Eye (tissue), 1 donor: ENCODE results near the gene SYT6.

Source experiments
- DNase-seq: peaks from one replicate; pipeline ENCODE4 v3.0.0-alpha.2; 2015

SYT6 gene

DNA sequence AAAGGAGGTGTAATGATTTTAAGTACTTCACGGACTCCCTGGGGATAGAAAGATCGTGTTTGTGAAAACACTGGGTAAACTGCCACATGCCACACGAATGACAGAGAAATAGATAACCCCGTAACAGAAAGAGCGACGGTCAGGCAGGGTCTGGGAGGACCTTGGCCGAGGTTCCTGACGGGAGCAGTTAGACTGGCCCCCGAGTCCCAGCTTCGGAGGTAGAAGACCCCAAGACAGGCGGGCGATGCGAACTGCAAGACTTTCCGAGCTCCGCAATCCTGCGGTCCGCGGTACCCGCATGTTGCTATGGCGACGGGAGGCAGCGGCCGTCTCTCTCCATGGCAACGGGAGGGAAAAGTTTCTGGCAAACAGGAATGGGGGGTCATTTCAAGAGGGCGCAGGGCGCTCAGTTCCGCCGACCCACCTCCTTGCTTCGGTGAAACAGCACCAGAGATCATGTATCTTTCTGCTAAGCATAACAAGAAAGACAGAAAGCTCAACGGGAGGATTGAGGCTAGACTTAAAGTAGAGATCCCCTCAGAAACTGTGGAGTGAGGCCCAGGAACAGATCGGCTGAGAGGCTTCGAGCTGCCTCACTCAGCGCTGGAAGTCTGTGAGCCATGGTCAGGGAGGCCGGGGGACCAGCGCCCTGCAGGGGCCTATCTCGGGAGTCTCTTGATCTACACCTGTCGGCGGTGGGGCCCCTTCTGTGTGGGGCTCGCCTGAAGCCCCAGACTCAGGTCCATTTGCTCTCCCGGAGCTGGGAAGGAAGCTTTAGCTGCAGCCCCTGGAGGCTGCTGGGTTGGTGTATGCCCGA is 685 bp upstream of the SYT6 start:
- peak; percentile 81 for DNase-seq

- peak; percentile 72 for DNase-seq
These were observed 985 bp downstream of the SYT6 start for GRCh38 chr1:114152508-114153260.

- DNase-seq: no peak
These were observed 1.6 kb downstream of the SYT6 start for GRCh38 chr1:114152089-114152507.

DNA sequence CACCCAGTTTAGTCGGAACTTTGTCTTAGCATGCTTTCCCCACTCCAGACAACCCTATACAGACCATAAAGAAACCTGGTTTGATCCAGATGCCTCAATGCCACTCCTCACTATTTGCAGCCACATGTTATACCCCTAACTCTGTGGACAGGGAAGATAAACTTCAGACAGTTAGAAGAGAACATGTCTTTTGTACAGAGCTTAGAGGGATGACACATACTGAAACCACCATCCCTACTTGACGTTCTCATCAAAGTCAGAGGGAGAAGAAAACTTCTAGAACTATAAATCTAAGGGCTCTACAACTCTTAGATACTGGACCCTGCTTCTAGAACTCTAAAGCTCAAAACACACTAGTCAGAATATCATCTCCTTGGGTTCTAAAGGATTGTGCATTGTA is 3.7 kb downstream of the SYT6 start:
- no peak for DNase-seq

- no peak for DNase-seq
These were observed 4.5 kb downstream of the SYT6 start for GRCh38 chr1:114149211-114149610.

DNA sequence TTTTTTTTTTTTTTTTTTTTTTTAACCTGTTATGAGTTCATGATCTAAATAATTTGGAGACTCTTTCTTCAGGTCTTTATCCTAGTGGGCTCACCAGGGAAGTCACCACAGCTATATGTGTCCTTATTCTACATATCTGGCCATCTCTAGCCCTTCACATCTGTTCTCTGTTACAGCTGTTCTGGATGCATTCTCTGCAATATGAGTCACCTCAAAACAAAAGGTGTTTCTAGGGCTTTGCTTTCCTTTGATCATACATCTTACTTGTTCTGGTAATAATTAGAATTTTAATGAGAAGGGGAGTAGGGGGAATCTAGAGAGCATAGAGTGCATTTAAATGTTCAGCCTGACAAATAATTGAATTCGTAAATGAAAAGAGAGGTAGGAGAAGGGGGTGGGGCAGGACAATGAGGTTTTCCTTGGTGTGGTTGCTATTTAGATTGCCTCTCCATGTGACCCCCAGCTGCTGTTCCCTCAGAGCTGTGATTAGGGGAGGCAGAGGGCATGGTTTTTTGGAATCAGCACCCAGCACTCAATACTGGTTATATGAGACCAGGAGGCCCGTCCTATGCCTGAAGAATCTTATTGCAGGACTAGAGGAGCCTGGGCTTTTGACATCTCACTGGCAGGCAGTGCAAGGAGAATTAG is 8.0 kb downstream of the SYT6 start:
- no peak for DNase-seq

- DNase-seq: no peak
These were observed 9.7 kb downstream of the SYT6 start for GRCh38 chr1:114144016-114144415.

- no peak for DNase-seq
These were observed 14.1 kb downstream of the SYT6 start for GRCh38 chr1:114139540-114139939.

- no peak for DNase-seq
These were observed 16.2 kb downstream of the SYT6 start for GRCh38 chr1:114137497-114137896.

DNA sequence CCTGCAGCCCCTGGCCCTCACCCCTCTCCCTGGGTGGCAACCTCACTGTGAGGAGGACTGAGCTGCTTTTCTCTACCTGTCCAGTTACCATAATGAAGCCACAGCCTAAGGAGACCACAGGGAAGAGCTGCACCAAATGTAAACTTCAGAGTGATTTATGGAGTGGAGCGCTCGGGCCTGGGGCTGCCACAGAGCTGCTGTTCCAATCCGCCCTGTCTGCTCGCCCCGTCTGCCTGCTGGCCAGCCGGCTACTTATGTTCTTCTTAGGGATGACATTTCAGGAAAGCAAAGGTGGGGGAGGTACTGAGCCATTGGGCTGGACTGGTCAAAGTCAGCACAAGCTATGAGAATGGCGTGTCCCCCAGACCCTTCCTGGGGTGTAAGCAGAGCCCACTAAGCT is 17.9 kb downstream of the SYT6 start:
- no peak for DNase-seq

DNA sequence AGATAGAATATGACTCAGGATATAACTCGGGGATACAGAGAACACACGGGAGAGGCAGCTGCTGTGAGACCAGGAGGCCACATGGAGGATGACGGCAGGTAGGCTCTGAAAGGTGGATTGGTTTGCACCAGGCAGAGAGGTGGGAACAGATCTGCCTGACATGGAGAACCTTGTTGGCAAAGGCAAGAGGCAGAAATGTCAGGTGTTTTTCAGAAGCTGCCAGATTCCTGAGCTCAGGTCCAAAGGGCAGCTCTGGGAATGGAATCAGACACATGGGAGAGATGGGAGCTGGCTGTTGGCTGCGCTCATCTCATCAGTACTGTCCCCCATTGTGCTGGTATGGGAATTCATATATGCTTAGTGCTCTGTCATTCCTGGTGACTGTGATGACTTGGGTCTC is 19.2 kb downstream of the SYT6 start:
- no peak for DNase-seq

DNA sequence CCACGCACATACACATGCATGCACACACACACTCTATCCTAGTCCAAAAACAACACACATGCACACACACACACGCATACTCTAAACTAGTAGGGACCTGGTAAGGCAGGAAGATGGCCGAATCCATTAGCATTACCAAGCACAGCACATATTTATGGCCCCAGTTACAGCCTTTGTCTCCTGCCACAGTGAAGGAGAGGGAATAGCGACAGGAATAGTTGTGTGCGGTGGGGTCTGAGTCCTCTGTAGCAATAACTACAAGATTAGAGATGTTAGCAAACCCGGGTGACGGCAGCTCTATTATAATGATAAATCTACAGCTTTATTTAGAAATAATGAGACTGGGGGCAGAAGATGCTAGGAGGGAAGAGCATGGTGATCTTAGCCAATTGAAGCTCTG is 20.5 kb downstream of the SYT6 start:
- DNase-seq: no peak

GRCh38 chr1:114131526-114132220 is 22.0 kb downstream of the SYT6 start:
- no peak for DNase-seq

- no peak for DNase-seq
These were observed 22.7 kb downstream of the SYT6 start for GRCh38 chr1:114130846-114131525.

DNA sequence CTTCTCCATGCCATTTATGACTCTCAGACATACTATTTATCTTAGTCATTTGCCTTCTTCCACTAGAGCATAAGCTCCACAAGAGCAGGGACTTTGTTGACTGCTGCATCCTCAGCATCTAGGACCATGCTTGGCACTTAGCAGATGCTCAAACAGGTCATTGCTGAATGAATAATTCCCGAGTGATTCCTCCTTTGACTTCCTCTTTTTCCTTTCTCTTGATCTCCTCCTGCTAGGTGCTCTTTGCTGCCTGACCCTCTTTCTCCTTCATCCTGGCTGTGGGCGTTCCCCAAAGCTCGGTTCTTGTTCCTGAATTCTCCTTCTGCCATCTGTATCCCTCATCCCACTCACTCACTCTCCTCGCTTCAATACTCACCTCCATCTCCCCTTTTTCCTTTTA is 23.5 kb downstream of the SYT6 start:
- DNase-seq: no peak

- DNase-seq: no peak
These were observed 25.4 kb downstream of the SYT6 start for GRCh38 chr1:114128293-114128692.

DNA sequence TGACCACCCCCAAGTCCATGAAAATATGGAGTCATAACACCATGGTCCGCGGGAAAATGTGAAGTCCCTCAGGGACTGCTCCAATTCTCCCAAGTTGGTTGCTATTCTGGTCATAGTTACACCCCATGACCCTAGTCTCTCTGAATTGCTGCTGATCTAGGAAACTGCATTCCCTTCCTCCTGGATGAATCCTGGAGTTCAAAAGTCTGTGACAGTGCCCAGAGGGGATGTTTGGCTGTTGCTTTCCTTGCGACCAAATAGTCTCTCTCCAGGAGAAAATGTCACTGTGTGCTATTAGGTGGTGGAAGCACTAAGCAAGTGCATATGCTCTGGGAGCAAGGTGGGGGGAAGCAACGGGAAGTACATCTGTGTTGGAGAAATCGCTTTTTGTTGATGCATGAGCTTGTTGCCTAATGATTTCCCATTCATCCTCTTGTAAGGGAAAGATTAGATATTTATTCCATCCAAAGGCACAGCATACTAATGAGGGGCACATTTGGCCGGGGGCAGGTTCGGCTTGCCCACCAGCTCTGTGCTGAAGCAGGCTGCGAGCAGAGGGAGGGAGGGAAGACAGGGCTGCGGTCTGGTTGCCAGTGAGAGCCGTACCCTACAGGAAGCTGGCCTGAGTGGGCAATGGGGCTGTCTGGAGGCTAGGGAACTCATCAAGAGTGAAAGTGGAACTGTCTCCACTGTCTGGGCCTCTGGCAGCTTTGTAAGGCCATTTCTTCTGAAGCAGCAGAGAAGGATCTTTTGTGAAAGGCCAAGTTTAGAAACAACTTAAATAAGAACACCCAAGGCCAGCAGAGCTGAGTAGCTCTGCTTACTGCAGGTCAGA is 27.2 kb downstream of the SYT6 start:
- peak; percentile 58 for DNase-seq

- DNase-seq: no peak
These were observed 29.0 kb downstream of the SYT6 start for GRCh38 chr1:114124644-114125043.

DNA sequence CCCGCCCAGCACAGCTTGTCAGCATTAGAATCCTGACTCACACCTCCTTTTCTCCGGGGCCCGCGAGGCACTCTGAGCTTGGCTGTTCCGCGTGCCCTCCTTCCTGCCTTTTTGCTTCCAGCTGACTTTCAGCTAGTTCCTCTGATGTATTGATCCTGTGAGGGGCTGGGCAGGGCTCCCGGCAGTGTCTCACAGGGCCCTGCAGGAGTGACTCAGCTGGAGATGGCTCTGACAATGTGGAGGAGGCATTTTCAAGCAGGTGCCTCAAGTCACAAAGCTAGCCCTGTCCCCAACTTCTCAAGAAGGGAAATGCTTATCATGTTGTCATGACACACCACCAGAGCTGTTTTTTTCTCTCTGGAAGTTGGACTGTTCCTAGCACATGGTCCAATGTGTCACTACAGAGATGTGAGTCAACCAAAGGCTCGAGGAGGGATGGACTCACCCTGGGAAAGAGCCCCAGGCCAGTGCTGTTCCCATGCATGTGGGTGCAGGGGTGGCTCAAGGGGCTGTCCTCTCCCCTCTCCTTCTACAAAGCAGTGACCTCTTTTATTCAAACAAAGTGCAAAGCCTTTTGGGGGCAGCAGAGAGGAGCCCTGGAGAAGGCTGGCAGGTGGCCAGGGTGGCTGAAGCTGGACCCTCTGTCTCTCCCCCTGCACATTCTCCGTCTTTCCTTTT is 30.6 kb downstream of the SYT6 start:
- peak; percentile 38 for DNase-seq

DNA sequence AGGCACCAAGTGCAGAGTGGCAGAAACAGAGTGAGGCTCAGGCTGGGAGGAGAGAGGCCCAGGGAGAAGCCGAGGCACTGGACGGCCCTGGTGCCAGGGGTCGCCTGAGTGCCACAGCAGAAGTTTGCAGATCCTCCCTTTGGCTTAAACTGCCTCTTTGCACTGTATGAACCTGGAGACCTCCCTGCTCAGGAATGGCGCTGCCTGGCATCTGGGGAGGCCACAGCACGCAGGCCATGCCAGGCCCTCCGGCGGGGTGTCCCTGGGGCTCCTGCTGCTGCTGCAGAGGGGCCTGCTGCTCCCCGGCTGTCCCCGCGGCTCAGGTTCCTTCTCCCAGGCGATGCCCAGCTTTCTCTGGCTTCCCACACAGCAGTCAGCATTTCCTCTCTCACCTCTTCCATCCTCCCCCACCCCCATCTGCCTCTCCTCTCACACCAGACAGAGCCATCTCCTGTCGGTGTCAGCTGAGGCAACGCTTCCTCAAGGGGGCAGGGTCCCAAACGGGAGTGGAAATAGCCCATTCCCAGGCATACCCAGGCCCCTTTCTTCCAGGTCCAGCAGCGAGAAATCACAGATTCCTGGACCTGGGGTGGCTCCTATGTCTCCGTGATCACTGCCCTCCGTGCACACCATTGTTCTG is 35.2 kb downstream of the SYT6 start:
- no peak for DNase-seq

DNA sequence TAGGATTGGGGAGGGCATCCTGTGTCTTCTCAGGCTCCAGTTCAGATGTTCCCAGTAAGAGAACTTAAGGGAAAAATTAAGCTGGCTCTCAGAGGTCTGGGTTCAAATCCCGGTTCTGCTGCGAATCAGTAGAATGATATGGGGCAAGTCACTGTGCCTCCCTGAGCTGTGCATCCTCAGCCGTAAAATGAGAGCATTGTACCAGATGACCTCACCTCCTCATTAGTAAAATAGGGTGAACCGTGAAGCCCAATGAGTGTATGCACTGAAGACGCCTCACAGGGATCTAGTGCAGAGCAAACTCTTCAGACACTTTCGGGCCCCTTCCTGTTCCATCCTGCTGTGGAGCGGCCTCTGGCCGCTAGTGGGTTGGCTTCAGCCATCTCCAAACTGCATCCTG is 36.0 kb downstream of the SYT6 start:
- no peak for DNase-seq
